HUES64 (cell line): Measurements from ENCODE around the gene PACSIN3. TPM values are rescaled to one million over a fixed set of nuclear protein-coding genes. Genes with fewer than 3 reads are reported as not detected.

Experiments used
- H3K27ac ChIP-seq: 2 replicates; pipeline ENCODE4 v1.7.0; 2013; ENCODE audit warnings: low read depth, low read length, inconsistent platforms
- H3K27me3 ChIP-seq: 2 replicates; pipeline ENCODE4 v1.6.1; 2013; ENCODE audit warnings: mild to moderate bottlenecking, low read length; ENCODE audit not compliant: insufficient read depth
- H3K36me3 ChIP-seq: 2 replicates; pipeline ENCODE4 v1.6.1; 2013; ENCODE audit warnings: mild to moderate bottlenecking, low read length; ENCODE audit not compliant: insufficient read depth
- H3K4me1 ChIP-seq: 2 replicates; pipeline ENCODE4 v1.6.1; 2013; ENCODE audit warnings: mild to moderate bottlenecking, low read length, moderate library complexity; ENCODE audit not compliant: insufficient read depth
- H3K4me3 ChIP-seq: 2 replicates; pipeline ENCODE4 v1.5.1; 2013; ENCODE audit warnings: mild to moderate bottlenecking, low read length, moderate library complexity
- H3K9ac ChIP-seq: 2 replicates; pipeline ENCODE4 v1.6.1; 2013; ENCODE audit warnings: mild to moderate bottlenecking, low read depth, low read length
- H3K9me3 ChIP-seq: 2 replicates; pipeline ENCODE4 v1.6.1; 2013; ENCODE audit warnings: low read depth, low read length; ENCODE audit not compliant: insufficient read depth
- WGBS: fragments of 150-250, 120-280 bp; methylation state at CpG from one replicate; pipeline ENCODE4 v1.1.7; 2013; ENCODE audit warnings: missing lambda C conversion rate; 5-methylcytosine and 5-hydroxymethylcytosine counted together
- polyA plus RNA-seq, 2 experiments: library from polyadenylated mRNA; stranded (reverse); fragments of 50-300 nt; gene quantifications; one replicate each; pipeline ENCODE4 v1.2.3, GENCODE V29; 2013

PACSIN3 gene
- 29.3 TPM for polyA plus RNA-seq (2013, experiment 1 of 2)
- polyA plus RNA-seq (2013, experiment 2 of 2), result 27.3 TPM

- H3K9ac ChIP-seq, result peak within 1 kb of the TSS; percentile 89
- H3K4me3 ChIP-seq, result peak within 1 kb of the TSS; percentile 75
- under 1% methylated on average over 80 of the region's 80 CpGs for WGBS
- H3K27ac ChIP-seq, result peak within 1 kb of the TSS; percentile 99
- H3K36me3 ChIP-seq, result no peaks in the 10 kb centered on the region; the same call in 1 of the 2 replicates
- H3K27me3 ChIP-seq, result peaks cover 21% of the 10 kb centered on the region
- H3K4me1 ChIP-seq, result peaks cover 5% of the 10 kb centered on the region; the same call in 1 of the 2 replicates
- H3K9me3 ChIP-seq, result no peaks in the 10 kb centered on the region
Measured at GRCh38 chr11:47186076-47186699, at the start of gene PACSIN3. Gene PACSIN3 (minus strand): TSS chr11:47186434. CDS start chr11:47182727, 3,707 bp downstream.

DNA sequence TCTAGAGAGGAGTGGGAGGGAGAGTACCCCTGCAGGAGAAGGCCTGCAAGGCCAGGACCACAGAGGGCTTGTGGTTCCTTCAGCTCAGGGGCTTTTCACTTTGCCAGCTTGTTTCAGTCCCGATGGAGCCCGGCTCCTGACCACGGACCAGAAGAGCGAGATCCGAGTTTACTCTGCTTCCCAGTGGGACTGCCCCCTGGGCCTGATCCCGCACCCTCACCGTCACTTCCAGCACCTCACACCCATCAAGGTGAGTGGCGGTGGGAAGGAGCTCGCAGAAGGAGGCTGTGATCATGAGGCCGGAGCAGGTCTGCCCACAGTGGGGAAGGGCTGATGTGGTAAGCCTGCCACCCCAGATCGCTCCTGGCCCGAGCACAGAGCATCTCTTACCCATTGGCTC, 48.9 kb upstream of the PACSIN3 start:
- H3K36me3 ChIP-seq, result peaks cover 65% of the 10 kb centered on the region
- H3K27me3 ChIP-seq, result no peaks in the 10 kb centered on the region
- H3K9me3 ChIP-seq, result no peaks in the 10 kb centered on the region
- no peak overlapping the region for H3K27ac ChIP-seq
- WGBS, result 96% methylated on average over 12 of the region's 12 CpGs
- H3K9ac ChIP-seq, result no peak overlapping the region
- no peak overlapping the region for H3K4me3 ChIP-seq
- H3K4me1 ChIP-seq, result no peaks in the 10 kb centered on the region

DNA sequence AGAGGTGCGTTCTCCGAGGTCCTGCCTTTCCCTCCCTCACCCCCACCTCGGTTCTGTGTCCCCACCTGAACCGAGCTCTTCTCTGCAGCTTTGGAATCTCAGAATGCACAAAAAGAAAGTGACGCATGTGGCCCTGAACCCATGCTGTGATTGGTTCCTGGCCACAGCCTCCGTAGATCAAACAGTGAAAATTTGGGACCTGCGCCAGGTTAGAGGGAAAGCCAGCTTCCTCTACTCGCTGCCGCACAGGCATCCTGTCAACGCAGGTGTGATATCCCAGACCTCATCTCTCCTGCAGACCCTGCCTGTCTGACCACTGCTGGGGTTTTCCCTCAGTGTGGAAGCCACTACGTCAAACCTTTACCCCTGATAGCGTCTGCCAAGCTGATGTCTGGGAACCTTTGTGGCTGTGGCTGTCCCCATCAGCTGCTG, 48.5 kb upstream of the PACSIN3 start:
- H3K9ac ChIP-seq, result no peak overlapping the region
- peaks cover 64% of the 10 kb centered on the region for H3K36me3 ChIP-seq
- 94% methylated on average over 12 of the region's 12 CpGs for WGBS

GRCh38 chr11:47233989-47234668, 47.9 kb upstream of the PACSIN3 start:
- H3K9me3 ChIP-seq, result no peaks in the 10 kb centered on the region
- H3K27ac ChIP-seq, result no peak overlapping the region
- H3K27me3 ChIP-seq, result no peaks in the 10 kb centered on the region
- no peak overlapping the region for H3K9ac ChIP-seq
- no peaks in the 10 kb centered on the region for H3K4me1 ChIP-seq
- H3K4me3 ChIP-seq, result no peak overlapping the region
- H3K36me3 ChIP-seq, result peaks cover 64% of the 10 kb centered on the region
- 91% methylated on average over 11 of the region's 11 CpGs for WGBS

More for the DNA sequence above, 48.5 kb upstream of the PACSIN3 start:
- Histone ChIP-seq H3K9me3 (no peaks in the 10 kb centered on the region), H3K4me1 (no peaks in the 10 kb centered on the region), H3K27me3 (no peaks in the 10 kb centered on the region), H3K4me3 (no peak overlapping the region), H3K27ac (no peak overlapping the region)

DNA sequence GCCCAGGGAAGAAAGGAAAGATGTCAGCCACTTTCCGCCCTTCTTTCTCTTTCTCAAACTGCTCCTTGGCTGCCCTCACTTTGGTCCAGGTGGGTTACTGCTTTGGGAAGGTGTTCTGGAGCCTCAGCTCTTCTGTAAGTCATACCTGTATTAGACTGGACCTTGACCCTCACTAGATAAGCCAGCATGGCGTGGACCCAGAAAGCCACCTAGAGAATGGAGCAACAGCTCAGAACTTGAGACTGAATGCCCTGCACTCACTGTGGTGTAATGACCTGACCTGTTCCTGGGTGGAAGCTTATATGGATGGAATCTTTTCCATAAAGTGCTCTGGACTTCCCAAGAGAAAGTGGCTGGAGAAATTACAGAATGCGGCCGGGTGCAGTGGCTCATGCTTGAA, 46.8 kb upstream of the PACSIN3 start:
- Histone ChIP-seq H3K36me3 (peaks cover 64% of the 10 kb centered on the region), H3K4me1 (no peaks in the 10 kb centered on the region), H3K4me3 (no peak overlapping the region), H3K27me3 (no peaks in the 10 kb centered on the region), H3K27ac (no peak overlapping the region), H3K9ac (no peak overlapping the region), H3K9me3 (no peaks in the 10 kb centered on the region)
- 93% methylated on average over 4 of the region's 4 CpGs for whole genome bisulfite sequencing

GRCh38 chr11:47229161-47229560, 42.9 kb upstream of the PACSIN3 start:
- no peak overlapping the region for H3K27ac ChIP-seq
- no peak overlapping the region for H3K9ac ChIP-seq
- 93% methylated on average over 8 of the region's 8 CpGs for WGBS
- H3K9me3 ChIP-seq, result no peaks in the 10 kb centered on the region
- no peak overlapping the region for H3K4me3 ChIP-seq
- peaks cover 63% of the 10 kb centered on the region for H3K36me3 ChIP-seq
- no peaks in the 10 kb centered on the region for H3K27me3 ChIP-seq
- H3K4me1 ChIP-seq, result no peaks in the 10 kb centered on the region

DNA sequence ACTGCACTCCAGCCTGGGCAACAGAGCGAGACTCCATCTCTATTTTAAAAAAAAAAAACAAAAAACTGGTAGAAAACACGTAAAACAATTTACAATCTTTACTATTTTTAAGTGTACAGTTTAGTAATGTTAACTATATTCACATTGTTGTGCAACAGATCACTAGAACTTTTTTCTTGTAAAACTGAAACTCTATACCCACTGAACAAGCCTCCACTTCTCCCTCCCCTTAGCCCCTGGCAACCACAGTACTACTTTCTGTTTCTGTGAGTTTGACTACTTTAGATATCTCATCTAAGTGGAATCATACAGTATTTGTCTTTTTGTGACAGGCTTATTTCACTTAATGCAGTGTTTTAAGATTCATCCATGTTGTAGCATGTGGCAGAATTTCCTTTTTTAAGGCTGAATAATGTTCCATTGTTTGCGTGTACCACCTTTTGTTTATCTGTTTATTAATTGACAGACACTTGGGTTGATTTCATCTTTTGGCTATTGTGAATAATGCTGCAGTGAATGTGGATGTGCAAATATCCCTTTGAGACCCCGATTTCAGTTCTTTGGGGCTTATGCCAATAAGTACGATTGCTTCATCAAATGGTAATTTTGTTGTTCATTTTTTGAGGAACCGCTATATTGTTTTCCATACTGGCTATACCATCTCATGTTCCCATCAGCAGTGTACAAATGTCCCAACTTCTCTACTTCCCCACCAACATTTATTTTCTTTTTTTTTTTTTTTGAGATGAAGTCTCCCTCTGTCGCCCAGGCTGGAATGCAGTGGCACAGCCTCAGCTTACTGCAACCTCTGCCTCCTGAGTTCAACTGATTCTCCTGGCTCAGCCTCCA, 39.5 kb upstream of the PACSIN3 start:
- Histone ChIP-seq H3K4me1 (no peaks in the 10 kb centered on the region), H3K27ac (no peak overlapping the region), H3K9me3 (no peaks in the 10 kb centered on the region), H3K36me3 (peaks cover 81% of the 10 kb centered on the region), H3K4me3 (no peak overlapping the region), H3K9ac (no peak overlapping the region), H3K27me3 (no peaks in the 10 kb centered on the region)
- 95% methylated on average over 5 of the region's 7 CpGs for WGBS

DNA sequence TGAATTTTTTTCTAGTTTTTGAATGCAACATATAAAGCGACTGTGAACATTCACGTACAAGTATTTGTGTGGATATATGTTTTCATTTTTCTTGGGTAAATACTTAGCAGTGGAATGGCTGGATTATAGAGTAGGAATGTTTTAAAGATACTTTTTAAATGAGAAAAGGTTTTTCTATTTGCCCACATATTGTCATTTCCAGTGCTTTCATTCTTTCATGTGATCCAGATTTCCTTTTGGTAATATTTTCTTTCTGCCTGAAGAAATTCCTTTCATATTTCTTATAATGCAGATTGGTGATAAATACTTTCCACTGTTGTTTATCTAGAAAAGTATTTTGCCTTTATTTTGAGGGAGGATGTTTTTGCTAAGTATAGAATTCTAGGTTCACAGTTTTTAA, 36.5 kb upstream of the PACSIN3 start:
- no peak overlapping the region for H3K4me3 ChIP-seq

GRCh38 chr11:47220401-47220821, 34.2 kb upstream of the PACSIN3 start:
- Histone ChIP-seq H3K36me3 (peaks cover 55% of the 10 kb centered on the region), H3K4me3 (no peak overlapping the region), H3K27ac (no peak overlapping the region), H3K4me1 (peaks cover 14% of the 10 kb centered on the region; the same call in 1 of the 2 replicates), H3K9me3 (no peaks in the 10 kb centered on the region), H3K9ac (no peak overlapping the region), H3K27me3 (no peaks in the 10 kb centered on the region)
- 100% methylated on average over 1 of the region's 1 CpG for WGBS

More for the DNA sequence above, 36.5 kb upstream of the PACSIN3 start:
- no peaks in the 10 kb centered on the region for H3K4me1 ChIP-seq
- no peaks in the 10 kb centered on the region for H3K27me3 ChIP-seq
- H3K36me3 ChIP-seq, result peaks cover 76% of the 10 kb centered on the region
- no peaks in the 10 kb centered on the region for H3K9me3 ChIP-seq
- H3K27ac ChIP-seq, result no peak overlapping the region
- H3K9ac ChIP-seq, result no peak overlapping the region
- 95% methylated on average over 2 of the region's 2 CpGs for WGBS

GRCh38 chr11:47216121-47216798, 30.0 kb upstream of the PACSIN3 start:
- Histone ChIP-seq H3K9me3 (no peaks in the 10 kb centered on the region), H3K4me3 (peak overlapping the region; percentile 79), H3K36me3 (peaks cover 26% of the 10 kb centered on the region), H3K27ac (no peak overlapping the region), H3K9ac (peak overlapping the region; percentile 96), H3K27me3 (no peaks in the 10 kb centered on the region), H3K4me1 (peaks cover 15% of the 10 kb centered on the region; the same call in 1 of the 2 replicates)
- WGBS, result 49% methylated on average over 12 of the region's 12 CpGs
